H1 (cell line): Measurements from ENCODE around the gene STOML1.

Source experiments
- CBX5 ChIP-seq: fragments of 300-800, 300-1000 bp; sonication (generic); IDR thresholded peaks from 2 replicates; pipeline ENCODE4 v1.7.1; 2016; ENCODE audit warnings: antibody characterized with exemption, low read length, low read depth
- RFX5 ChIP-seq: IDR thresholded peaks from 2 replicates; pipeline ENCODE4 v1.6.1; 2011; ENCODE audit warnings: low read depth, low read length, improper control_type of control experiment, borderline replicate concordance
- SUZ12 ChIP-seq: fragments of 200-600 bp; sonication (generic); IDR thresholded peaks from 2 replicates; pipeline ENCODE4 v1.6.1; 2012; ENCODE audit warnings: mild to moderate bottlenecking, inconsistent platforms, low read length, moderate library complexity, mixed read lengths
- TF ChIP-seq, protein P1 (sequence below), 3 experiments: IDR thresholded peaks; 1 replicate in 2 of 3; 2 replicates in 1 of 3; pipeline versions ENCODE4 v1.5.1 to v1.6.1; 2011; ENCODE audit warnings: low read length in 3 of 3, mild to moderate bottlenecking in 3 of 3, inconsistent platforms in 2 of 3, low read depth in 1 of 3, moderate library complexity in 1 of 3; ENCODE audit not compliant: insufficient read depth in 1 of 3; ENCODE audit errors: control extremely low read depth in 1 of 3

- no peak for TF ChIP-seq CBX5
- TF ChIP-seq SUZ12, result no peak
- TF ChIP-seq, protein P1, sequence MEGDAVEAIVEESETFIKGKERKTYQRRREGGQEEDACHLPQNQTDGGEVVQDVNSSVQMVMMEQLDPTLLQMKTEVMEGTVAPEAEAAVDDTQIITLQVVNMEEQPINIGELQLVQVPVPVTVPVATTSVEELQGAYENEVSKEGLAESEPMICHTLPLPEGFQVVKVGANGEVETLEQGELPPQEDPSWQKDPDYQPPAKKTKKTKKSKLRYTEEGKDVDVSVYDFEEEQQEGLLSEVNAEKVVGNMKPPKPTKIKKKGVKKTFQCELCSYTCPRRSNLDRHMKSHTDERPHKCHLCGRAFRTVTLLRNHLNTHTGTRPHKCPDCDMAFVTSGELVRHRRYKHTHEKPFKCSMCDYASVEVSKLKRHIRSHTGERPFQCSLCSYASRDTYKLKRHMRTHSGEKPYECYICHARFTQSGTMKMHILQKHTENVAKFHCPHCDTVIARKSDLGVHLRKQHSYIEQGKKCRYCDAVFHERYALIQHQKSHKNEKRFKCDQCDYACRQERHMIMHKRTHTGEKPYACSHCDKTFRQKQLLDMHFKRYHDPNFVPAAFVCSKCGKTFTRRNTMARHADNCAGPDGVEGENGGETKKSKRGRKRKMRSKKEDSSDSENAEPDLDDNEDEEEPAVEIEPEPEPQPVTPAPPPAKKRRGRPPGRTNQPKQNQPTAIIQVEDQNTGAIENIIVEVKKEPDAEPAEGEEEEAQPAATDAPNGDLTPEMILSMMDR (IDR thresholded peaks at IDR 0.05; ENCODE audit: control extremely low read depth in 1 of 3, insufficient read depth in 1 of 3, low read depth in 1 of 3, low read length in 3 of 3), result no peak
- TF ChIP-seq RFX5, result no peak
Observed at GRCh38 chr15:74037171-74038117, 45.3 kb upstream of the STOML1 start.
